ENCODE results near the gene IGF2. TPM values are rescaled to one million over a fixed set of nuclear protein-coding genes. Genes with fewer than 3 reads are reported as not detected.

IGF2 gene
- total and polyA plus RNA-seq, 12 donors: 36.0 to 195 (median 81.6) TPM

GRCh38 chr11:2185324-2186085, 46.3 kb upstream of the IGF2 start:
- TF ChIP-seq CTCF (IDR thresholded peaks at IDR 0.05): no peak
- H3K4me3 ChIP-seq: no peak overlapping the region
- H3K36me3 ChIP-seq: no peaks in the 10 kb centered on the region
- H3K9me3 ChIP-seq: no peaks in the 10 kb centered on the region
- H3K27ac ChIP-seq: no peak overlapping the region
- DNase-seq: no peak
- WGBS, 2 donors: 66 to 70% methylated on average over 20 to 23 of the region's 23 CpGs
- ATAC-seq: peak in 1 of 8 donors; percentile 20
- intact Hi-C loops (cut with DNase I): loop anchor here in 3 of 10 donors (2.0 kb wide), 2 partner anchors 233 to 235 kb away; no protein-coding TSS in a partner anchor
- peaks cover 0 to 5% (median 0%) of the 10 kb centered on the region in 9 donors for H3K4me1 ChIP-seq
- H3K27me3 ChIP-seq: peaks cover 0 to 57% (median 33%) of the 10 kb centered on the region in 7 donors

- Histone ChIP-seq H3K36me3 (no peaks in the 10 kb centered on the region), H3K9me3 (no peaks in the 10 kb centered on the region), H3K4me3 (no peak overlapping the region), H3K27me3 (peaks cover 0 to 66% (median 32%) of the 10 kb centered on the region in 7 donors), H3K27ac (no peak overlapping the region), H3K4me1 (no peaks in the 10 kb centered on the region)
- no peak for TF ChIP-seq CTCF (IDR thresholded peaks at IDR 0.05)
- ATAC-seq (no peak), DNase-seq (no peak)
- 80 to 82% methylated on average over 20 of the region's 20 CpGs for WGBS, 2 donors
- intact Hi-C loops (cut with DNase I): no loop called here
These were observed 43.7 kb upstream of the IGF2 start for GRCh38 chr11:2182692-2183474.

GRCh38 chr11:2182075-2182474, 42.9 kb upstream of the IGF2 start:
- TF ChIP-seq CTCF (IDR thresholded peaks at IDR 0.05): no peak
- no peaks in the 10 kb centered on the region for H3K36me3 ChIP-seq
- no peak overlapping the region for H3K27ac ChIP-seq
- WGBS, 2 donors: 85 to 86% methylated on average over 18 of the region's 18 CpGs
- no peaks in the 10 kb centered on the region for H3K4me1 ChIP-seq
- peaks cover 0 to 69% (median 32%) of the 10 kb centered on the region in 7 donors for H3K27me3 ChIP-seq
- no peak for DNase-seq
- H3K4me3 ChIP-seq: no peak overlapping the region
- peak in 1 of 8 donors; percentile 10 for ATAC-seq
- intact Hi-C loops (cut with DNase I): no loop called here
- H3K9me3 ChIP-seq: no peaks in the 10 kb centered on the region

- Histone ChIP-seq H3K9me3 (no peaks in the 10 kb centered on the region), H3K4me1 (no peaks in the 10 kb centered on the region), H3K36me3 (no peaks in the 10 kb centered on the region), H3K27ac (no peak overlapping the region), H3K4me3 (no peak overlapping the region), H3K27me3 (peaks cover 0 to 59% (median 21%) of the 10 kb centered on the region in 7 donors)
- intact Hi-C loops (cut with DNase I): no loop called here
- ATAC-seq: no peak
- DNase-seq: no peak
- no peak for TF ChIP-seq CTCF (IDR thresholded peaks at IDR 0.05)
- 72 to 74% methylated on average over 11 of the region's 11 CpGs for WGBS, 2 donors
These were observed 41.7 kb upstream of the IGF2 start for GRCh38 chr11:2180789-2181370.
